Brain microvascular endothelial cell (primary cell): ENCODE results near the gene WDR7.
"Not testable (repeated sequence)": the region's sequence is repeated elsewhere in the genome, so short reads cannot be mapped to it uniquely, and the experiment has no call there.

Experiments used
- DNase-seq: peaks from one replicate; pipeline ENCODE4 v3.0.0-alpha.2; 2020
- H3K27ac ChIP-seq: fragments of 250-450 bp; sonication (Bioruptor Pico); 2 replicates; pipeline ENCODE4 v1.5.1; 2020; ENCODE audit warnings: mild to moderate bottlenecking, moderate library complexity
- H3K27me3 ChIP-seq: fragments of 250-450 bp; sonication (Bioruptor Pico); replicated peaks from 2 replicates; pipeline ENCODE4 v1.5.1; 2020; ENCODE audit warnings: mild to moderate bottlenecking
- H3K36me3 ChIP-seq: fragments of 250-450 bp; sonication (Bioruptor Pico); replicated peaks from 2 replicates; pipeline ENCODE4 v1.5.1; 2020; ENCODE audit warnings: mild to moderate bottlenecking
- H3K4me3 ChIP-seq: 2 replicates; pipeline ENCODE4 v1.5.1; 2011; ENCODE audit warnings: low read depth, mild to moderate bottlenecking, control low read depth, low read length, moderate library complexity
- in situ Hi-C: cut with HindIII; loops from 2 replicates; pipeline ENCODE4 v1.10.0; 2017; ENCODE audit warnings: low sequenced_read_pairs, low pct_ligation_motif_present
- TF ChIP-seq, protein P1 (sequence below): IDR thresholded peaks from 2 replicates; pipeline ENCODE4 v1.5.1; 2011; ENCODE audit warnings: low read depth, mild to moderate bottlenecking, moderate library complexity, low read length, control low read depth, inconsistent platforms; ENCODE audit errors: missing control alignments

Gene WDR7

GRCh38 chr18:56647951-56648893 lies 2.9 kb upstream of the WDR7 start:
- Histone ChIP-seq H3K36me3 (no peaks in the 10 kb centered on the region), H3K4me3 (no peak overlapping the region), H3K27ac (no peak overlapping the region), H3K27me3 (no peaks in the 10 kb centered on the region)
- DNase-seq: no peak
- in situ Hi-C loops: no loop called here
- TF ChIP-seq, protein P1, sequence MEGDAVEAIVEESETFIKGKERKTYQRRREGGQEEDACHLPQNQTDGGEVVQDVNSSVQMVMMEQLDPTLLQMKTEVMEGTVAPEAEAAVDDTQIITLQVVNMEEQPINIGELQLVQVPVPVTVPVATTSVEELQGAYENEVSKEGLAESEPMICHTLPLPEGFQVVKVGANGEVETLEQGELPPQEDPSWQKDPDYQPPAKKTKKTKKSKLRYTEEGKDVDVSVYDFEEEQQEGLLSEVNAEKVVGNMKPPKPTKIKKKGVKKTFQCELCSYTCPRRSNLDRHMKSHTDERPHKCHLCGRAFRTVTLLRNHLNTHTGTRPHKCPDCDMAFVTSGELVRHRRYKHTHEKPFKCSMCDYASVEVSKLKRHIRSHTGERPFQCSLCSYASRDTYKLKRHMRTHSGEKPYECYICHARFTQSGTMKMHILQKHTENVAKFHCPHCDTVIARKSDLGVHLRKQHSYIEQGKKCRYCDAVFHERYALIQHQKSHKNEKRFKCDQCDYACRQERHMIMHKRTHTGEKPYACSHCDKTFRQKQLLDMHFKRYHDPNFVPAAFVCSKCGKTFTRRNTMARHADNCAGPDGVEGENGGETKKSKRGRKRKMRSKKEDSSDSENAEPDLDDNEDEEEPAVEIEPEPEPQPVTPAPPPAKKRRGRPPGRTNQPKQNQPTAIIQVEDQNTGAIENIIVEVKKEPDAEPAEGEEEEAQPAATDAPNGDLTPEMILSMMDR: no peak

DNA sequence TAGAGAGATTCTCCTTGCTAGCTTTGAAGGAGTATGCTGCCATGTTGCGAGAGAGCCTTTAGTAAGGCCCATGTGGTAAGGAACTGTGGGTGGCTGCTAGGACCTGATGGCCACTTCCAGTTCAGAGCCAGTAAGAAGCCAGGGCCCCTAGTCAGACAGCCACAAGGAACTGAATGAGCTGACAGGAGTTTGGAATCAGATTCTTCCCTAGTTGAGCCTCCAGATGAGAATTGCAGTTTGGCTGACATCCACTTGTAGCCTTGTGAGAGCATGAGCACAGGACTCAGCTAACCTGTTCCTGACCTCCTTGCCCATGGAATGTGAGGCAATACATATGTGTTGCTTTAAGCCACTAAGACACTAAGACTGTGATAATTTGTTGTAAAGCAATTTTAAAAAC lies 1.2 kb upstream of the WDR7 start:
- Histone ChIP-seq H3K36me3 (no peaks in the 10 kb centered on the region), H3K4me3 (no peak overlapping the region), H3K27ac (no peak overlapping the region), H3K27me3 (no peaks in the 10 kb centered on the region)
- TF ChIP-seq, protein P1: no peak
- DNase-seq: no peak
- in situ Hi-C loops: no loop called here

GRCh38 chr18:56651771-56652092 lies 573 bp downstream of the WDR7 start:
- Histone ChIP-seq H3K36me3 (no peaks in the 10 kb centered on the region), H3K27ac (no peak overlapping the region), H3K27me3 (no peaks in the 10 kb centered on the region), H3K4me3 (peak overlapping the region; percentile 97)
- no peak for DNase-seq
- TF ChIP-seq, protein P1: no peak
- in situ Hi-C loops: no loop called here

DNA sequence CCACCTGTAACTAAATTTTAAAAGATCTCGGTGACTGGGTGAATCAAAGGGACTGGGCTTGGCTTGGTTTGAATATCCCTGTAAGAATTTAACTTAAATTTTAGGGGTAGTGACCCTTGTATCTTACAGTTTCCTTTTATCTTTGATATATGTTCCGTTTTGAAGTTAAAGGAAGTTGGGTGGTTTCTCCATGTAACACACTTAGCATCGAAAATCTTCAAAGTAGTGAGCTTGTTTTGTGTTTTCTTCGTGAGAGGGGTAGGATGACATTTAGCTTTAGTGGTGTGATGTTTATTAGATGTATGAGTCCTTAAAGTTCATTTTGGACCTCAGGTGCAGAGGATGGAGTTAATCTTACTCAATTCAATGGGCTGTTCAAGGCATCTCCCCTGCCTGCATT lies 1.6 kb downstream of the WDR7 start:
- no peak for DNase-seq
- TF ChIP-seq, protein P1: no peak
- H3K27me3 ChIP-seq: no peaks in the 10 kb centered on the region
- no peak overlapping the region for H3K27ac ChIP-seq
- no peaks in the 10 kb centered on the region for H3K36me3 ChIP-seq
- no peak overlapping the region for H3K4me3 ChIP-seq
- in situ Hi-C loops: no loop called here

GRCh38 chr18:56654280-56654679 lies 3.1 kb downstream of the WDR7 start:
- in situ Hi-C loops, H3K27ac ChIP-seq, DNase-seq, H3K27me3 ChIP-seq, H3K4me3 ChIP-seq, H3K36me3 ChIP-seq: not testable (repeated sequence)

DNA sequence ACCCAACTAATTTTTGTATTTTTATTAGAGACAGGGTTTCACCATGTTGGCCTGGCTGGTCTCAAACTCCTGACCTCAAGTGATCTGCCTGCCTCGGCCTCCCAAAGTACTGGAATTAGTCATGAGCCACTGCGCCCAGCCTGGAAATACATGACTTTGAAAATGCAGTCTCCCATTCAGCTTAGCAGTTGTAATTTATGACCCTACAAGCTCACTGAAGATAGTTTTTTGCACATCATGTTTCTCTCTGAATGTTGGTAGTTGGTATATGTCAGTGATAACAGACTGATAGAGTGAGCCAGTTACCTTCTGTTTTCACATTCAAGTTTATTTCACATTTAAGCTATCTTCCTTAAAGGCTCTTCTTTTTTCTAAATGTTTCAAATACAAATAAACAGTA lies 7.1 kb downstream of the WDR7 start:
- Histone ChIP-seq H3K27ac (no peak overlapping the region), H3K27me3 (no peaks in the 10 kb centered on the region), H3K4me3 (no peak overlapping the region), H3K36me3 (no peaks in the 10 kb centered on the region)
- TF ChIP-seq, protein P1: no peak
- in situ Hi-C loops: no loop called here
- DNase-seq: no peak
